Activated gamma-delta T cell treated with anti-CD3 and anti-CD28 coated beads, Interleukin-2, amount 50 U/mL, for 16 hours (primary cell): Measurements from ENCODE around the gene HOXD4.

Experiments used
- DNase-seq: peaks from one replicate; pipeline ENCODE4 v3.0.0-alpha.2; 2020; ENCODE audit warnings: low read depth

HOXD4 gene

GRCh38 chr2:176126929-176127773, 24.2 kb upstream of the HOXD4 start:
- peak; percentile 51 for DNase-seq

DNA sequence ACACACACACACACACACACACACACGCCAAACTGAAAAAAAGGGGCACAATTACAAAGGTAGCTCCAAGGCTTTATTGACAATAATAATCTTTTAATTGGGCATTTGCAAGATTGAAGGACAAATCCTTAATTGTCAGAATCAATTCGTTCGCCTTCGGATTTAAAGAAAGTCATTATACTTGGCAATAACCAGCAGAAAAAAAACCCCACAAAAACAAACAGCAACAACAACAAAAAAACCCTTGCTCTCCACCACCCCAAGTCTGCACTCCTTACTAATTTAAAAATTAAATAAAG, 23.6 kb upstream of the HOXD4 start:
- DNase-seq: no peak

GRCh38 chr2:176128172-176128981, 23.0 kb upstream of the HOXD4 start:
- no peak for DNase-seq

- DNase-seq: no peak
Measured at GRCh38 chr2:176128982-176129796, 22.2 kb upstream of the HOXD4 start, which contains the start of gene HOXD8. HOXD8 (plus strand) TSS chr2:176129705; CDS start chr2:176130367, 662 bp downstream.

GRCh38 chr2:176129813-176130146, 21.6 kb upstream of the HOXD4 start:
- no peak for DNase-seq

GRCh38 chr2:176130147-176130956, 21.0 kb upstream of the HOXD4 start:
- DNase-seq: no peak

- no peak for DNase-seq
Measured at GRCh38 chr2:176130957-176131847, 20.1 kb upstream of the HOXD4 start.

- no peak for DNase-seq
Measured at GRCh38 chr2:176131848-176132158, 19.5 kb upstream of the HOXD4 start.

DNA sequence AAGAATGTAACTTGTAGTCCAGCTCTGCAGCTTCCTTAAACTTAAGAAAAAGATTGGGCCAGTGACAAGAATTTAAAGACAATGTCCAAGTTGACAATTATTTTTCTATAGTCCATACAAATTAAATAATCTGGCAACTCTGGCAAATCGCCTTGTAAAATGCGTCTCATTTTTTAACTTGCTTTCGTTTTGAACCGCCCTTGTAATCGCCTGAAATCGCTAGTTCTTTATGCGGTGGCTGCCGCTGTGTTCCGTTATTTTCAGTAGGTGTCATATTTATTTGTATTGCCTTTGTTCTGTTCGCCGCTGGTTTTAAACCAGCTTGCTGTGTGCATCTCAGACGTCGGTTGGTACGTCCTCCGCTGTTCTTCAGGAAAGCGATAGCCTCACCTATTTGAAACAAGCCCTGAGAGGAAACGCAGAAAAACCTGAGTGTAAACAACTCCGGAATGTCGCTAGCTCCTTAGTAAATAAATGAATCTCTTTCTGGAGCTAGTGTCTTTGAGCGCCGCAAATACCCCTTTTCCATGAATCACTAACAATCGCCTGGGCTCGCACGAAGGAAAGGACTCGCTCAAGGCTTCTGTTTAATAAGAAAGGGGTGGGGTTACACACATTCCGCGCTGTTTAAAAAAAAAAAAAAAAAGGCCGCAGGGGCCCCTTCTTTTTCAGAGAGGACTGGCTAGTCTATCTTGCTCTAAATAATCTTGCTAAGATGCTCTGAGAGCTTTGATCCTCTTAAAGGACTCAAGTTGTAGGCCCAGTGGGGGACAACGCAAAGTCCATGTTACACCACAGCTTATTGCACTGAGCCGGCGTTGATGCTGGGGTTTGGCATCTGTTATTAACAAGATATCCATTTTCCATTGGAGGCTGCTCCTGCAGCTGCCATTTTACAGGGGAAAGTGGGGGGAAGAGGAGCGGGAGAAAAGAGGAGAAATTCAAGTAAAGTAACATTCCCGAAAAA, 18.9 kb upstream of the HOXD4 start:
- DNase-seq: no peak

GRCh38 chr2:176133389-176133788, 18.0 kb upstream of the HOXD4 start:
- DNase-seq: no peak

DNA sequence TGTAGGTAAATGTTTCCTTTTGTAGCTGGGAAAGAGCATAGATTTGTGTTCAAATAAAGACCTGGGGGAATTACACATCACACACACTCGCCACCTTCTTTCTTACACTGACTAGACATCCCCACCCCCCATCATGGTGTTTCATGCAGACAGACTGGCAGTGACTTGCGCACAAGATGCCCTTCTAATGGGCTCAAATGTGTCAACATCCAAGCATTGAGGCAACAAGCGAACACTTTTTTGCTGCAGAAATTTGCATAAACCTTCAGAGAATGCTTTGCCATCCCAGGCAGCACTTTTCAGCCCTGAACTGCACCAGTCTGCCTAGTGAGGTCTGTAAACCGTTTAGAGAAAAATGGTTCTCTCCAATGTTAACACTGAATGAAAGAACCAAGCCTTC, 17.3 kb upstream of the HOXD4 start:
- no peak for DNase-seq

GRCh38 chr2:176135035-176135440, 16.3 kb upstream of the HOXD4 start:
- DNase-seq: no peak

- DNase-seq: no peak
Measured at GRCh38 chr2:176136374-176137251, 14.7 kb upstream of the HOXD4 start.

DNA sequence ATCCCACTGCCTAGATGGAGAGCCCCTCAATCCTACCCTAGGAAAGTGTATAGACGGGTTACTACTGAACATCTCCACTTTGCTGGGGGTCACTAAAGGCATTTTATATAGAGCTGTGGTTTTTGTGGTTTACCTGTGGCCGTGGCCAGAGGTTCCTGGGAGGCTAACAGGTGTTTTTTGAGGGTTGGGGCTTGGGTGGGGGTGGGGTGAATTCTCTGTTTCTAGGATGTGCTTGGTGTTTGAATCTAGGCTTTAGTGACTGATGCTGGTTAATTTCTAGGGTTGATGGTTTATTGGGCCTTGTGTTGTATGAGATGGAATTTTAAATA, 14.1 kb upstream of the HOXD4 start:
- DNase-seq: no peak

DNA sequence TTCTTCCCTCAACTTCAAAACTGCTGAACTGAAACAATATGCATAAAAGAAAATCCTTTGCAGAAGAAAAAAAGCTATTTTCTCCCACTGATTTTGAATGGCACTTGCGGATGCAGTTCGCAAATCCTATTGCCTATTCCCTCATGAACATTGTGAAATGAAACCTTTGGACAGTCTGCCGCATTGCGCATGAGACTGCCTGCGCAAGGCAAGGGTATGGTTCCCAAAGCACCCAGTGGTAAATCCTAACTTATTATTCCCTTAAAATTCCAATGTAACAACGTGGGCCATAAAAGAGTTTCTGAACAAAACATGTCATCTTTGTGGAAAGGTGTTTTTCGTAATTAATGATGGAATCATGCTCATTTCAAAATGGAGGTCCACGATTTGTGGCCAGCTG, 13.4 kb upstream of the HOXD4 start:
- DNase-seq: no peak

- no peak for DNase-seq
Measured at GRCh38 chr2:176138526-176138922, 12.8 kb upstream of the HOXD4 start.

GRCh38 chr2:176138923-176139660, 12.3 kb upstream of the HOXD4 start:
- DNase-seq: no peak
